KOPT-K1 (cell line): ENCODE measurements around the gene PLD2.

Experiments used
- H3K27ac ChIP-seq: fragments of 200-600 bp; sonication (generic); 2 replicates; pipeline ENCODE4 v1.5.1; 2016; ENCODE audit warnings: antibody characterized with exemption, mild to moderate bottlenecking, low read depth, low read length; ENCODE audit not compliant: poor library complexity, severe bottlenecking
- H3K36me3 ChIP-seq: fragments of 200-600 bp; sonication (generic); 2 replicates; pipeline ENCODE4 v1.5.1; 2017; ENCODE audit warnings: antibody characterized with exemption, mild to moderate bottlenecking, low read length, moderate library complexity; ENCODE audit not compliant: insufficient read depth
- H3K9me3 ChIP-seq: fragments of 200-600 bp; sonication (generic); 2 replicates; pipeline ENCODE4 v1.5.1; 2017; ENCODE audit warnings: antibody characterized with exemption, low read length, mild to moderate bottlenecking; ENCODE audit not compliant: insufficient read depth, poor library complexity, severe bottlenecking

PLD2 gene

GRCh38 chr17:4872786-4873185 lies 65.8 kb downstream of the PLD2 start:
- Histone ChIP-seq H3K36me3 (no peaks in the 10 kb centered on the region), H3K27ac (no peak overlapping the region), H3K9me3 (no peaks in the 10 kb centered on the region)
